ENCODE measurements around the gene MED9.

- no peak for TF ChIP-seq EZH2 (IDR thresholded peaks at IDR 0.05)
- TF ChIP-seq POLR2AphosphoS5 (IDR thresholded peaks at IDR 0.05; ENCODE audit: borderline replicate concordance, low read depth, low read length): no peak
- no peak for TF ChIP-seq FOXP2 (optimal IDR thresholded peaks at IDR 0.05; ENCODE audit: control extremely low read depth, extremely low read length, insufficient read depth)
Observed at GRCh38 chr17:17485420-17485819, 8.6 kb downstream of the MED9 start.

Measured in SK-N-MC (cell line).